ENCODE results near the gene MRPL12.

The MRPL12 gene

GRCh38 chr17:81740395-81740961 lies 37.3 kb downstream of the MRPL12 start:
- TF ChIP-seq CTCF (IDR thresholded peaks at IDR 0.05; ENCODE audit: low read depth, low read length, missing control alignments) = no peak
- H3K4me3 ChIP-seq (ENCODE audit: low read depth, low read length) = no peak overlapping the region
- in situ Hi-C loops (cut with HindIII; ENCODE audit: low sequenced_read_pairs) = no loop called here
- DNase-seq (ENCODE audit: low read depth) = no peak

GRCh38 chr17:81741049-81741593 lies 38.0 kb downstream of the MRPL12 start:
- in situ Hi-C loops (cut with HindIII; ENCODE audit: low sequenced_read_pairs) = no loop called here
- TF ChIP-seq CTCF (IDR thresholded peaks at IDR 0.05; ENCODE audit: low read depth, low read length, missing control alignments) = no peak
- DNase-seq (ENCODE audit: low read depth) = no peak
- H3K4me3 ChIP-seq (ENCODE audit: low read depth, low read length) = no peak overlapping the region

GRCh38 chr17:81741594-81742452 lies 38.7 kb downstream of the MRPL12 start:
- no peak overlapping the region for H3K4me3 ChIP-seq (ENCODE audit: low read depth, low read length)
- in situ Hi-C loops (cut with HindIII; ENCODE audit: low sequenced_read_pairs) = no loop called here
- no peak for TF ChIP-seq CTCF (IDR thresholded peaks at IDR 0.05; ENCODE audit: low read depth, low read length, missing control alignments)
- DNase-seq (ENCODE audit: low read depth) = no peak

Data from astrocyte of the cerebellum (primary cell).